Measurements from ENCODE around the gene JSRP1. TPM values are rescaled to one million over a fixed set of nuclear protein-coding genes. Genes with fewer than 3 reads are reported as not detected.

JSRP1 gene
- total RNA-seq, 4 donors from 2014 or later, result not detected

GRCh38 chr19:2280633-2281264, 24.5 kb upstream of the JSRP1 start:
- DNase-seq (ENCODE audit: low spot score), result no peak
- no peak for TF ChIP-seq CTCF (IDR thresholded peaks at IDR 0.05)
- ATAC-seq (ENCODE audit: low FRiP score), result no peak

- TF ChIP-seq CTCF (IDR thresholded peaks at IDR 0.05), result no peak
- ATAC-seq (ENCODE audit: low FRiP score), result no peak
- no peak for DNase-seq (ENCODE audit: low spot score)
Observed at GRCh38 chr19:2278459-2279158, 22.4 kb upstream of the JSRP1 start.

- no peak for DNase-seq (ENCODE audit: low spot score)
- TF ChIP-seq CTCF (IDR thresholded peaks at IDR 0.05), result no peak
- ATAC-seq (ENCODE audit: low FRiP score), result no peak
Observed at GRCh38 chr19:2277138-2277537, 20.9 kb upstream of the JSRP1 start.

- no peak for DNase-seq (ENCODE audit: low spot score)
- ATAC-seq (ENCODE audit: low FRiP score), result no peak
- TF ChIP-seq CTCF (IDR thresholded peaks at IDR 0.05), result no peak
Observed at GRCh38 chr19:2276429-2276986, 20.3 kb upstream of the JSRP1 start.

GRCh38 chr19:2275588-2276428, 19.6 kb upstream of the JSRP1 start:
- ATAC-seq (ENCODE audit: low FRiP score) (peak; percentile 19), DNase-seq (ENCODE audit: low spot score) (no peak)
- no peak for TF ChIP-seq CTCF (IDR thresholded peaks at IDR 0.05)

GRCh38 chr19:2274931-2275535, 18.8 kb upstream of the JSRP1 start:
- TF ChIP-seq CTCF (IDR thresholded peaks at IDR 0.05), result no peak
- DNase-seq (ENCODE audit: low spot score) (no peak), ATAC-seq (ENCODE audit: low FRiP score) (no peak)
